ENCODE measurements around the gene RBAK. TPM values are rescaled to one million over a fixed set of nuclear protein-coding genes. Genes with fewer than 3 reads are reported as not detected.

The RBAK gene
- total RNA-seq (10 to 100 TPM in 1 of 2 donors, 1 to 10 TPM in 1; 9.7 to 11.0 TPM), polyA plus RNA-seq (ENCODE audit: insufficient read length in 6 of 6) (10 to 100 TPM; 17.7 to 22.0 (median 20.6) TPM)
- long read RNA-seq, donor 1, full-length matches to known transcripts = 2 of 2 reads
- long read RNA-seq, donor 1, partial matches to known transcripts = 0 of 2 reads
- long read RNA-seq, donor 1, other reads (novel, unspliced or antisense) = 0 of 2 reads
- long read RNA-seq, donor 2, full-length matches to known transcripts = 1 of 1 reads
- long read RNA-seq, donor 2, partial matches to known transcripts = 0 of 1 reads
- long read RNA-seq, donor 2, other reads (novel, unspliced or antisense) = 0 of 1 reads
- long read RNA-seq, donor 3, full-length matches to known transcripts = 2 of 2 reads
- long read RNA-seq, donor 3, partial matches to known transcripts = 0 of 2 reads
- long read RNA-seq, donor 3, other reads (novel, unspliced or antisense) = 0 of 2 reads
- long read RNA-seq, donor 4 = 0 reads
- long read RNA-seq, donor 5, full-length matches to known transcripts = 6 of 6 reads
- long read RNA-seq, donor 5, partial matches to known transcripts = 0 of 6 reads
- long read RNA-seq, donor 5, other reads (novel, unspliced or antisense) = 0 of 6 reads
- long read RNA-seq, donor 6, full-length matches to known transcripts = 1 of 1 reads
- long read RNA-seq, donor 6, partial matches to known transcripts = 0 of 1 reads
- long read RNA-seq, donor 6, other reads (novel, unspliced or antisense) = 0 of 1 reads
- long read RNA-seq, donor 7, full-length matches to known transcripts = 4 of 4 reads
- long read RNA-seq, donor 7, partial matches to known transcripts = 0 of 4 reads
- long read RNA-seq, donor 7, other reads (novel, unspliced or antisense) = 0 of 4 reads
- long read RNA-seq, donor 8, full-length matches to known transcripts = 3 of 3 reads
- long read RNA-seq, donor 8, partial matches to known transcripts = 0 of 3 reads
- long read RNA-seq, donor 8, other reads (novel, unspliced or antisense) = 0 of 3 reads
- long read RNA-seq, donor 9 = 0 reads
- long read RNA-seq, donor 10 = 0 reads
- long read RNA-seq, donor 11, full-length matches to known transcripts = 2 of 2 reads
- long read RNA-seq, donor 11, partial matches to known transcripts = 0 of 2 reads
- long read RNA-seq, donor 11, other reads (novel, unspliced or antisense) = 0 of 2 reads
- long read RNA-seq, donor 12, full-length matches to known transcripts = 4 of 4 reads
- long read RNA-seq, donor 12, partial matches to known transcripts = 0 of 4 reads
- long read RNA-seq, donor 12, other reads (novel, unspliced or antisense) = 0 of 4 reads

GRCh38 chr7:5045558-5046396 is at the start of gene RBAK:
TSS of gene RBAK (plus strand) at chr7:5045860. CDS start at chr7:5048077, 2,217 bp downstream.
- H3K9me3 ChIP-seq = peaks cover 0 to 3% of the 10 kb centered on the region in 2 donors
- TF ChIP-seq CTCF (IDR thresholded peaks at IDR 0.05) = no peak
- peaks cover 0 to 26% of the 10 kb centered on the region in 2 donors for H3K36me3 ChIP-seq
- H3K4me1 ChIP-seq = peaks cover 0 to 5% of the 10 kb centered on the region in 2 donors
- no peaks in the 10 kb centered on the region for H3K27me3 ChIP-seq
- ATAC-seq (peak; percentile 100), DNase-seq (peak; percentile 89 to 98 (median 96))
- intact Hi-C loops (cut with DNase I) = no loop called here
- H3K4me3 ChIP-seq = peak within 1 kb of the TSS; percentile 68 to 83
- peak within 1 kb of the TSS; percentile 72 to 79 for H3K27ac ChIP-seq

DNA sequence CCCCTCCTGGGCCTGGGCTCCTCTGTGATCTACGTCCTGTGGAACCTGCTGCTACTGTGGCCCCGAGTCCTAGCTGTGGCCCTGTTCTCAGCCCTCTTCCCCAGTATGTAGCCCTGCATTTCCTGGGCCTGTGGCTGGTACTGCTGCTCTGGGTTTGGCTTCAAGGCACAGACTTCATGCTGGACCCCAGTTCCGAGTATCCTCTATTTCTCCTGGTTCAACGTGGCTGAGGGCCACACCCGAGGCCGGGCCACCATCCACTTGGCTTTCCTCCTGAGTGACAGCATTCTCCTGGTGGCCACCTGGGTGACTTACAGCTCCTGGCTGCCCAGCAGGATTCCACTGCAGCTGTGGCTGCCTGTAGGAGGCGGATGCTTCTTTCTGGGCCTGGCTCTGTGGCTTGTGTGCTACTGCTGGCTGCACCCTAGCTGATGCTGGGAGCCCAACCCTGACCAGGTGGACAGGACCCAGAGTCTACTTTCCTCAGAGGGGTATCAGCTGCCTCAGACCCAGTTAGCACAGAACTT is 48.9 kb upstream of the RBAK start:
- Histone ChIP-seq H3K27ac (no peak overlapping the region), H3K36me3 (peaks cover 3 to 73% of the 10 kb centered on the region in 2 donors), H3K4me3 (no peak overlapping the region), H3K4me1 (no peaks in the 10 kb centered on the region), H3K27me3 (no peaks in the 10 kb centered on the region), H3K9me3 (no peaks in the 10 kb centered on the region)
- no peak for TF ChIP-seq CTCF (IDR thresholded peaks at IDR 0.05)
- no peak for DNase-seq
- no peak for ATAC-seq
- intact Hi-C loops (cut with DNase I) = loop anchor here in 1 of 2 donors (10.0 kb wide), 1 partner anchor 88 kb away; no protein-coding TSS in a partner anchor

GRCh38 chr7:4998244-4998643 is 47.4 kb upstream of the RBAK start:
- H3K4me3 ChIP-seq = no peak overlapping the region
- peaks cover 3 to 66% of the 10 kb centered on the region in 2 donors for H3K36me3 ChIP-seq
- intact Hi-C loops (cut with DNase I) = loop anchor here in 1 of 2 donors (10.0 kb wide), 1 partner anchor 87 kb away; no protein-coding TSS in a partner anchor
- H3K27me3 ChIP-seq = no peaks in the 10 kb centered on the region
- ATAC-seq (no peak), DNase-seq (no peak)
- no peaks in the 10 kb centered on the region for H3K9me3 ChIP-seq
- no peak overlapping the region for H3K27ac ChIP-seq
- no peak for TF ChIP-seq CTCF (IDR thresholded peaks at IDR 0.05)
- H3K4me1 ChIP-seq = no peaks in the 10 kb centered on the region

DNA sequence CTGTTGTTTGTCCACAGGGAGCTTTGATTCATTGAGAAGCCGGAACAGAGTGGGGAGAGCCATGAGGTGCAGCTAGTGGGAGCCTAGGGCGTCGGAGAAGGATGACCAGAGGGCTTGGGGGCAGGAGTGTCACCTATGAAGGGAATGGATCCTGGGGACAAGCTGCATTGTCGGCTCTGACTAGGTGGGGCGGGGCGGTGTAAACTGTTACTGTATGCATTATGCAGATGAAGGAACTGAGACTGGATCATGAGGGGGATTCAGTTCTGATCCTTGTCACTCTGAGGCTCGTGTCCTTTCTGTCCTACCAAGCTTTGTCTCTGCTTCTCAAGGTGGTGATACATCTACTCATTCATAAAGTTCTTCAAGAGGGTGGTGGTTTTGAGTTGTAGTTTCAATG is 46.8 kb upstream of the RBAK start:
- ATAC-seq (no peak), DNase-seq (no peak)
- H3K36me3 ChIP-seq = peaks cover 3 to 59% of the 10 kb centered on the region in 2 donors
- H3K27me3 ChIP-seq = no peaks in the 10 kb centered on the region
- no peaks in the 10 kb centered on the region for H3K9me3 ChIP-seq
- intact Hi-C loops (cut with DNase I) = loop anchor here in 1 of 2 donors (10.0 kb wide), 1 partner anchor 86 kb away; no protein-coding TSS in a partner anchor
- H3K4me3 ChIP-seq = no peak overlapping the region
- TF ChIP-seq CTCF (IDR thresholded peaks at IDR 0.05) = no peak
- no peak overlapping the region for H3K27ac ChIP-seq
- H3K4me1 ChIP-seq = no peaks in the 10 kb centered on the region
